Measurements from ENCODE around the gene SOX10. TPM values are rescaled to one million over a fixed set of nuclear protein-coding genes. Genes with fewer than 3 reads are reported as not detected.

Gene SOX10
- total RNA-seq, 1 experiment from 2014 or later = 2.7 TPM

DNA sequence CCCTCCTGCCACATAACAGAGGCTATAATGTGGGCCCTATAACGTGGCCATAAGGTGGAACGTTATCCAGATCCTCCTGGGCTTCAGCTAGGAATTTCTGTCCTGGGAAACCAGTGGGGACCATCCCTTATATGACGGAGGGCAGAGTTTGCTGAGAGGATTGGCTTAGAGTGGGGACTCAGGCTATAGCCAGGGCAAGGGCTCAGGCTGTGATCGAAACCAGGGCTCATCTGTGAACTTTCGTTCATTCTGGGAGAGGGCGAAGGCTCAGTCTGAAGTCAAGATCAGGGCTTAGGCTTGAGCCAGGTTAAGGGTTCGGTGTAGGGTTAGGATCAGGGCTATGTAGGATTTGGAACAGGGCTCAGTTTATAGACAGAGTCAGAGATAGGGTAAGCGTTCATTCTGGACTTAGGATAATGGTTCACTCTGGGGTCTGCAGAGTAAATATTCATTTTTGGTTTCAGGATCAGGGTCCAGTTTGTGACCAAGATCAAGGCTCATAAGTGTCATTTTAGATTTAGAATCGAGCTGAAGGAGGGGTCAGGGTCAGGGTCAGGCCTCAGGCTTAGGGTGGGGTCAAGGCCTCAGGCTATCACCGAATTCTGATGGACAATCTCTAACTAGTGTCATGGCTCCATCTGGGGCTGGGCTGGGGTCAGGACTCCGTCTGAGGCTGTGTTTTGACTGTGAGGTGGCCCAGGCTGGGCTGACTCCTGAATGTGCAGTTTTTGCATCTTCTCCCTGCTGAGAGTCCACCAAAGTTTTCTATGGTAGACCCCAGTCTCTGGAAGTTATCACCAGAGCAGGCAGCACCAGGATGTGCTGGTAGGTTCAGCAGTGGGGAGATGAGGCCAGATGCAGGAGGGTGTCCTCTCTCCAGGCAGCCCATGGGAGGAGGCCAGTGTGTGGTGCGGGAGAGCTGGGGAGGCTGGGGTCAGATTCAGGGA, 33.9 kb upstream of the SOX10 start:
- DNase-seq (ENCODE audit: low spot score) = no peak
- Mint-ChIP-seq H3K4me1 (0 out of 2 replicates have a peak, but pooled peaks cover 4% of the 10 kb centered on the region), H3K27ac (no peak overlapping the region), H3K4me3 (no peak overlapping the region), H3K27me3 (ENCODE audit: low read depth) (peaks cover 8% of the 10 kb centered on the region), H3K9me3 (no peaks in the 10 kb centered on the region), H3K36me3 (no peaks in the 10 kb centered on the region)
- CTCF ChIA-PET = interaction anchor here (0.5 to 2.0 kb wide), 12 partner anchors 9 to 88 kb away, joined by 3 to 11 read pairs (median 4); no protein-coding TSS in a partner anchor
- no peak for ATAC-seq
- TF ChIP-seq RELA (CRISPR knock-in tag; IDR thresholded peaks at IDR 0.05; ENCODE audit: borderline replicate concordance) (no peak), ELF4 (CRISPR knock-in tag; IDR thresholded peaks at IDR 0.05; ENCODE audit: low read depth) (no peak), CREM (CRISPR knock-in tag; IDR thresholded peaks at IDR 0.05) (no peak)
- TF ChIP-seq, protein P1, sequence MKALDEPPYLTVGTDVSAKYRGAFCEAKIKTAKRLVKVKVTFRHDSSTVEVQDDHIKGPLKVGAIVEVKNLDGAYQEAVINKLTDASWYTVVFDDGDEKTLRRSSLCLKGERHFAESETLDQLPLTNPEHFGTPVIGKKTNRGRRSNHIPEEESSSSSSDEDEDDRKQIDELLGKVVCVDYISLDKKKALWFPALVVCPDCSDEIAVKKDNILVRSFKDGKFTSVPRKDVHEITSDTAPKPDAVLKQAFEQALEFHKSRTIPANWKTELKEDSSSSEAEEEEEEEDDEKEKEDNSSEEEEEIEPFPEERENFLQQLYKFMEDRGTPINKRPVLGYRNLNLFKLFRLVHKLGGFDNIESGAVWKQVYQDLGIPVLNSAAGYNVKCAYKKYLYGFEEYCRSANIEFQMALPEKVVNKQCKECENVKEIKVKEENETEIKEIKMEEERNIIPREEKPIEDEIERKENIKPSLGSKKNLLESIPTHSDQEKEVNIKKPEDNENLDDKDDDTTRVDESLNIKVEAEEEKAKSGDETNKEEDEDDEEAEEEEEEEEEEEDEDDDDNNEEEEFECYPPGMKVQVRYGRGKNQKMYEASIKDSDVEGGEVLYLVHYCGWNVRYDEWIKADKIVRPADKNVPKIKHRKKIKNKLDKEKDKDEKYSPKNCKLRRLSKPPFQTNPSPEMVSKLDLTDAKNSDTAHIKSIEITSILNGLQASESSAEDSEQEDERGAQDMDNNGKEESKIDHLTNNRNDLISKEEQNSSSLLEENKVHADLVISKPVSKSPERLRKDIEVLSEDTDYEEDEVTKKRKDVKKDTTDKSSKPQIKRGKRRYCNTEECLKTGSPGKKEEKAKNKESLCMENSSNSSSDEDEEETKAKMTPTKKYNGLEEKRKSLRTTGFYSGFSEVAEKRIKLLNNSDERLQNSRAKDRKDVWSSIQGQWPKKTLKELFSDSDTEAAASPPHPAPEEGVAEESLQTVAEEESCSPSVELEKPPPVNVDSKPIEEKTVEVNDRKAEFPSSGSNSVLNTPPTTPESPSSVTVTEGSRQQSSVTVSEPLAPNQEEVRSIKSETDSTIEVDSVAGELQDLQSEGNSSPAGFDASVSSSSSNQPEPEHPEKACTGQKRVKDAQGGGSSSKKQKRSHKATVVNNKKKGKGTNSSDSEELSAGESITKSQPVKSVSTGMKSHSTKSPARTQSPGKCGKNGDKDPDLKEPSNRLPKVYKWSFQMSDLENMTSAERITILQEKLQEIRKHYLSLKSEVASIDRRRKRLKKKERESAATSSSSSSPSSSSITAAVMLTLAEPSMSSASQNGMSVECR (CRISPR knock-in tag; IDR thresholded peaks at IDR 0.05; ENCODE audit: borderline replicate concordance) = no peak
- POLR2A ChIA-PET = no interaction called here

DNA sequence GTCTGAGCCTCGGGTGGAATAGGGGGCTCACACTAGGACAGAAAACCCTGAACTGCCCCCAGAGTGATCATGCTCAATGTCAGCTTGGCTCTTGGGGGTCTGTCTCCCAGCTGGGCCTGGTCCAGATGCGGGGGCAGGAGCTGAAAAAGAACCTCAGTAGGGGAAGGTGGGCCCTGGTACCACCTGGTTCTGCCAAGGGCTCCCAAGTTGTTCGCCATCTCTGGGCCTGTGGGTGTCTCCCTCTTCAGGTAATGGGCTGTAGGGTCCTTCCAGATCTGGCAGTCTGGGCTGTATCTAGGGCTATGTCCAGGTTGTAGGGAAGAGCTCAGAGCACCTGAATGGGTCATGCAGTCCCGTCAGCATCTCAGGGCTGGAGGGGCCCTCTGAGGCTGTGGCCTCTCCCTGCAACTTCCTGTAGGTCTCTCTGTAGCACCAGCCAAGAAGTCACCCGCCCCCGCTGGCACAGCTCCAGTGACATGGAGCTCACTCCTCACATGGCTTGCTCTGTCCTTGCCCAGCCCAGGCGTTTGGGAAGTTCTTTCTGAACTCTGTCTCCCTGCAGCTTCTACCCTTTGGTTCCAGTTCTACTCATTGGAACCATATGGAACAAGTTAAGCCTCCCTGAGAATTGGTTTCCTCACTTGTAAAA, 33.0 kb upstream of the SOX10 start:
- DNase-seq (ENCODE audit: low spot score) = no peak
- ChIA-PET CTCF (interaction anchor here (0.5 to 2.0 kb wide), 13 partner anchors 11 to 87 kb away, joined by 3 to 11 read pairs (median 5); no protein-coding TSS in a partner anchor), POLR2A (no interaction called here)
- no peaks in the 10 kb centered on the region for H3K36me3 Mint-ChIP-seq
- H3K4me1 Mint-ChIP-seq = 0 out of 2 replicates have a peak, but pooled peaks cover 4% of the 10 kb centered on the region
- ATAC-seq = peak; percentile 26
- H3K4me3 Mint-ChIP-seq = no peak overlapping the region
- TF ChIP-seq ATF1 (CRISPR knock-in tag; IDR thresholded peaks at IDR 0.05) (no peak), JAZF1 (CRISPR knock-in tag; IDR thresholded peaks at IDR 0.05) (no peak), NFATC4 (CRISPR knock-in tag; IDR thresholded peaks at IDR 0.05) (no peak)
- TF ChIP-seq, protein P2, sequence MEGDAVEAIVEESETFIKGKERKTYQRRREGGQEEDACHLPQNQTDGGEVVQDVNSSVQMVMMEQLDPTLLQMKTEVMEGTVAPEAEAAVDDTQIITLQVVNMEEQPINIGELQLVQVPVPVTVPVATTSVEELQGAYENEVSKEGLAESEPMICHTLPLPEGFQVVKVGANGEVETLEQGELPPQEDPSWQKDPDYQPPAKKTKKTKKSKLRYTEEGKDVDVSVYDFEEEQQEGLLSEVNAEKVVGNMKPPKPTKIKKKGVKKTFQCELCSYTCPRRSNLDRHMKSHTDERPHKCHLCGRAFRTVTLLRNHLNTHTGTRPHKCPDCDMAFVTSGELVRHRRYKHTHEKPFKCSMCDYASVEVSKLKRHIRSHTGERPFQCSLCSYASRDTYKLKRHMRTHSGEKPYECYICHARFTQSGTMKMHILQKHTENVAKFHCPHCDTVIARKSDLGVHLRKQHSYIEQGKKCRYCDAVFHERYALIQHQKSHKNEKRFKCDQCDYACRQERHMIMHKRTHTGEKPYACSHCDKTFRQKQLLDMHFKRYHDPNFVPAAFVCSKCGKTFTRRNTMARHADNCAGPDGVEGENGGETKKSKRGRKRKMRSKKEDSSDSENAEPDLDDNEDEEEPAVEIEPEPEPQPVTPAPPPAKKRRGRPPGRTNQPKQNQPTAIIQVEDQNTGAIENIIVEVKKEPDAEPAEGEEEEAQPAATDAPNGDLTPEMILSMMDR (IDR thresholded peaks at IDR 0.05) = no peak
- TF ChIP-seq, protein P3, sequence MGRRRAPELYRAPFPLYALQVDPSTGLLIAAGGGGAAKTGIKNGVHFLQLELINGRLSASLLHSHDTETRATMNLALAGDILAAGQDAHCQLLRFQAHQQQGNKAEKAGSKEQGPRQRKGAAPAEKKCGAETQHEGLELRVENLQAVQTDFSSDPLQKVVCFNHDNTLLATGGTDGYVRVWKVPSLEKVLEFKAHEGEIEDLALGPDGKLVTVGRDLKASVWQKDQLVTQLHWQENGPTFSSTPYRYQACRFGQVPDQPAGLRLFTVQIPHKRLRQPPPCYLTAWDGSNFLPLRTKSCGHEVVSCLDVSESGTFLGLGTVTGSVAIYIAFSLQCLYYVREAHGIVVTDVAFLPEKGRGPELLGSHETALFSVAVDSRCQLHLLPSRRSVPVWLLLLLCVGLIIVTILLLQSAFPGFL (CRISPR knock-in tag; IDR thresholded peaks at IDR 0.05; ENCODE audit: borderline replicate concordance) = no peak
- TF ChIP-seq, protein P4, sequence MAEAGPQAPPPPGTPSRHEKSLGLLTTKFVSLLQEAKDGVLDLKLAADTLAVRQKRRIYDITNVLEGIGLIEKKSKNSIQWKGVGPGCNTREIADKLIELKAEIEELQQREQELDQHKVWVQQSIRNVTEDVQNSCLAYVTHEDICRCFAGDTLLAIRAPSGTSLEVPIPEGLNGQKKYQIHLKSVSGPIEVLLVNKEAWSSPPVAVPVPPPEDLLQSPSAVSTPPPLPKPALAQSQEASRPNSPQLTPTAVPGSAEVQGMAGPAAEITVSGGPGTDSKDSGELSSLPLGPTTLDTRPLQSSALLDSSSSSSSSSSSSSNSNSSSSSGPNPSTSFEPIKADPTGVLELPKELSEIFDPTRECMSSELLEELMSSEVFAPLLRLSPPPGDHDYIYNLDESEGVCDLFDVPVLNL (CRISPR knock-in tag; IDR thresholded peaks at IDR 0.05; ENCODE audit: borderline replicate concordance, low read depth) = no peak
- TF ChIP-seq, protein P5, sequence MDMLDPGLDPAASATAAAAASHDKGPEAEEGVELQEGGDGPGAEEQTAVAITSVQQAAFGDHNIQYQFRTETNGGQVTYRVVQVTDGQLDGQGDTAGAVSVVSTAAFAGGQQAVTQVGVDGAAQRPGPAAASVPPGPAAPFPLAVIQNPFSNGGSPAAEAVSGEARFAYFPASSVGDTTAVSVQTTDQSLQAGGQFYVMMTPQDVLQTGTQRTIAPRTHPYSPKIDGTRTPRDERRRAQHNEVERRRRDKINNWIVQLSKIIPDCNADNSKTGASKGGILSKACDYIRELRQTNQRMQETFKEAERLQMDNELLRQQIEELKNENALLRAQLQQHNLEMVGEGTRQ (CRISPR knock-in tag; IDR thresholded peaks at IDR 0.05) = no peak
- TF ChIP-seq, protein P6, sequence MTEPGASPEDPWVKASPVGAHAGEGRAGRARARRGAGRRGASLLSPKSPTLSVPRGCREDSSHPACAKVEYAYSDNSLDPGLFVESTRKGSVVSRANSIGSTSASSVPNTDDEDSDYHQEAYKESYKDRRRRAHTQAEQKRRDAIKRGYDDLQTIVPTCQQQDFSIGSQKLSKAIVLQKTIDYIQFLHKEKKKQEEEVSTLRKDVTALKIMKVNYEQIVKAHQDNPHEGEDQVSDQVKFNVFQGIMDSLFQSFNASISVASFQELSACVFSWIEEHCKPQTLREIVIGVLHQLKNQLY (CRISPR knock-in tag; IDR thresholded peaks at IDR 0.05) = no peak
- TF ChIP-seq, protein P7, sequence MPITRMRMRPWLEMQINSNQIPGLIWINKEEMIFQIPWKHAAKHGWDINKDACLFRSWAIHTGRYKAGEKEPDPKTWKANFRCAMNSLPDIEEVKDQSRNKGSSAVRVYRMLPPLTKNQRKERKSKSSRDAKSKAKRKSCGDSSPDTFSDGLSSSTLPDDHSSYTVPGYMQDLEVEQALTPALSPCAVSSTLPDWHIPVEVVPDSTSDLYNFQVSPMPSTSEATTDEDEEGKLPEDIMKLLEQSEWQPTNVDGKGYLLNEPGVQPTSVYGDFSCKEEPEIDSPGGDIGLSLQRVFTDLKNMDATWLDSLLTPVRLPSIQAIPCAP (CRISPR knock-in tag; IDR thresholded peaks at IDR 0.05) = no peak
- no peak overlapping the region for H3K27ac Mint-ChIP-seq
- peaks cover 12% of the 10 kb centered on the region for H3K27me3 Mint-ChIP-seq (ENCODE audit: low read depth)
- H3K9me3 Mint-ChIP-seq = no peaks in the 10 kb centered on the region

Measured in WTC11 (cell line).